Breast epithelium (tissue), 4 donors: ENCODE data around the gene FAM43A. TPM values are rescaled to one million over a fixed set of nuclear protein-coding genes. Genes with fewer than 3 reads are reported as not detected.

Source experiments
- DNase-seq, 2 donors: peaks; one replicate each; pipeline ENCODE4 v3.0.0-alpha.2; 2019; ENCODE audit warnings: low spot score in 2 of 2
- H3K27ac ChIP-seq, 2 donors: fragments of 200-600 bp; sonication (generic) in 1 of 2; one replicate each; pipeline ENCODE4 v1.5.1; 2016 to 2019; ENCODE audit warnings: mild to moderate bottlenecking in 1 of 2
- H3K27me3 ChIP-seq, 2 donors: fragments of 200-600 bp; sonication (generic) in 1 of 2; one replicate each; pipeline versions ENCODE4 v1.5.1 to v1.6.0; 2017 to 2019; ENCODE audit warnings: control low read depth in 1 of 2, mild to moderate bottlenecking in 1 of 2
- H3K36me3 ChIP-seq: fragments of 200-600 bp; one replicate; pipeline ENCODE4 v1.5.1; 2019
- H3K4me1 ChIP-seq, 2 donors: fragments of 200-600 bp; sonication (generic); one replicate each; pipeline ENCODE4 v1.5.1; 2016 to 2019; ENCODE audit warnings: control low read depth in 1 of 2
- H3K4me3 ChIP-seq, 3 donors: fragments of 200-600 bp; sonication (generic); 1 replicate in 2 of 3; 2 replicates in 1 of 3; pipeline ENCODE4 v1.5.1; 2016 to 2019; ENCODE audit warnings: mild to moderate bottlenecking in 3 of 3, moderate library complexity in 2 of 3
- H3K9me3 ChIP-seq, 2 donors: fragments of 200-600 bp; sonication (generic) in 1 of 2; one replicate each; pipeline ENCODE4 v1.5.1; 2016 to 2019; ENCODE audit warnings: control low read depth in 1 of 2
- POLR2A ChIP-seq: fragments of 450-650 bp; IDR thresholded peaks from one replicate; pipeline ENCODE4 v1.6.1; 2016; ENCODE audit warnings: antibody characterized with exemption, mild to moderate bottlenecking, moderate library complexity
- POLR2AphosphoS5 ChIP-seq, 3 donors: sonication (generic); formaldehyde crosslinking; IDR thresholded peaks; one replicate each; pipeline ENCODE4 v1.6.1; 2017; ENCODE audit warnings: antibody characterized with exemption in 3 of 3
- intact Hi-C: fragments of 100-400 bp; cut with DNase I; formaldehyde crosslinking; loops from one replicate; pipeline ENCODE4 v1.15.1; 2023; ENCODE audit warnings: low total_unique reads
- total RNA-seq, 3 donors: library from RNA; depleted of rRNA; stranded (reverse); fragments of >200 nt; gene quantifications; one replicate each; pipeline ENCODE4 v1.1.0, GENCODE V29; 2016
- TF ChIP-seq, protein P1 (sequence below), 3 donors: fragments of 450-650 bp; IDR thresholded peaks; one replicate each; pipeline ENCODE4 v1.5.1; 2016 to 2017; ENCODE audit warnings: antibody characterized with exemption in 3 of 3, mild to moderate bottlenecking in 3 of 3, moderate library complexity in 3 of 3

Gene FAM43A
- total RNA-seq, 3 donors from 2014 or later, result 10.1 to 16.7 (median 15.5) TPM

DNA sequence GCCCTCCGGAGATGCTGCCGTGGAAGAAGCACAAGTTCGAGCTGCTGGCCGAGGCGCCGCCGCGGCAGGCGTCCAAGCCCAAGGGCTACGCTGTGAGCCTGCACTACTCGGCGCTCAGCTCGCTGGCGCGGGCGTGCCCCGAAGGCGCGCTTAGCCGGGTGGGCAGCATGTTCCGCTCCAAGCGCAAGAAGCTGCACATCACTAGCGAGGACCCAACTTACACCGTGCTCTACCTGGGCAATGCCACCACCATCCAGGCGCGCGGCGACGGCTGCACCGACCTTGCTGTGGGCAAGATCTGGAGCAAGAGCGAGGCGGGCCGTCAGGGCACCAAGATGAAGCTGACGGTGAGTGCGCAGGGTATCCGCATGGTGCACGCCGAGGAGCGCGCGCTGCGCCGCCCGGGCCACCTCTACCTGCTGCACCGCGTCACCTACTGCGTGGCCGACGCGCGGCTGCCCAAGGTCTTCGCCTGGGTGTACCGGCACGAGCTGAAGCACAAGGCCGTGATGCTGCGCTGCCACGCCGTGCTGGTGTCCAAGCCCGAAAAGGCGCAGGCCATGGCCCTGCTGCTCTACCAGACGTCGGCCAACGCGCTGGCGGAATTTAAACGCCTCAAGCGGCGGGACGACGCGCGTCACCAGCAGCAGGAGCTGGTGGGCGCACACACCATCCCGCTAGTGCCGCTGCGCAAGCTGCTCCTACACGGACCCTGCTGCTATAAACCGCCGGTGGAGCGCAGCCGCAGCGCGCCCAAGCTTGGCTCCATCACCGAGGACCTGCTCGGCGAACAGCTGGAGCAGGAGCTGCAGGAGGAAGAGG is 1.3 kb downstream of the FAM43A start:
- H3K27ac ChIP-seq, result peak overlapping the region; percentile 79 to 91
- no peaks in the 10 kb centered on the region for H3K36me3 ChIP-seq
- H3K27me3 ChIP-seq, result no peaks in the 10 kb centered on the region
- no peaks in the 10 kb centered on the region for H3K9me3 ChIP-seq
- peaks cover 0 to 5% of the 10 kb centered on the region in 2 donors for H3K4me1 ChIP-seq
- intact Hi-C loops, result loop anchor here (10.0 kb wide), 2 partner anchors 418 to 838 kb away; no protein-coding TSS in a partner anchor
- peak overlapping the region; percentile 72 to 91 (median 75) for H3K4me3 ChIP-seq
- TF ChIP-seq, protein P1, sequence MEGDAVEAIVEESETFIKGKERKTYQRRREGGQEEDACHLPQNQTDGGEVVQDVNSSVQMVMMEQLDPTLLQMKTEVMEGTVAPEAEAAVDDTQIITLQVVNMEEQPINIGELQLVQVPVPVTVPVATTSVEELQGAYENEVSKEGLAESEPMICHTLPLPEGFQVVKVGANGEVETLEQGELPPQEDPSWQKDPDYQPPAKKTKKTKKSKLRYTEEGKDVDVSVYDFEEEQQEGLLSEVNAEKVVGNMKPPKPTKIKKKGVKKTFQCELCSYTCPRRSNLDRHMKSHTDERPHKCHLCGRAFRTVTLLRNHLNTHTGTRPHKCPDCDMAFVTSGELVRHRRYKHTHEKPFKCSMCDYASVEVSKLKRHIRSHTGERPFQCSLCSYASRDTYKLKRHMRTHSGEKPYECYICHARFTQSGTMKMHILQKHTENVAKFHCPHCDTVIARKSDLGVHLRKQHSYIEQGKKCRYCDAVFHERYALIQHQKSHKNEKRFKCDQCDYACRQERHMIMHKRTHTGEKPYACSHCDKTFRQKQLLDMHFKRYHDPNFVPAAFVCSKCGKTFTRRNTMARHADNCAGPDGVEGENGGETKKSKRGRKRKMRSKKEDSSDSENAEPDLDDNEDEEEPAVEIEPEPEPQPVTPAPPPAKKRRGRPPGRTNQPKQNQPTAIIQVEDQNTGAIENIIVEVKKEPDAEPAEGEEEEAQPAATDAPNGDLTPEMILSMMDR (IDR thresholded peaks at IDR 0.05), result no peak
- peak in 1 of 3 donors; percentile 41 for TF ChIP-seq POLR2AphosphoS5 (IDR thresholded peaks at IDR 0.05)
- no peak for DNase-seq

DNA sequence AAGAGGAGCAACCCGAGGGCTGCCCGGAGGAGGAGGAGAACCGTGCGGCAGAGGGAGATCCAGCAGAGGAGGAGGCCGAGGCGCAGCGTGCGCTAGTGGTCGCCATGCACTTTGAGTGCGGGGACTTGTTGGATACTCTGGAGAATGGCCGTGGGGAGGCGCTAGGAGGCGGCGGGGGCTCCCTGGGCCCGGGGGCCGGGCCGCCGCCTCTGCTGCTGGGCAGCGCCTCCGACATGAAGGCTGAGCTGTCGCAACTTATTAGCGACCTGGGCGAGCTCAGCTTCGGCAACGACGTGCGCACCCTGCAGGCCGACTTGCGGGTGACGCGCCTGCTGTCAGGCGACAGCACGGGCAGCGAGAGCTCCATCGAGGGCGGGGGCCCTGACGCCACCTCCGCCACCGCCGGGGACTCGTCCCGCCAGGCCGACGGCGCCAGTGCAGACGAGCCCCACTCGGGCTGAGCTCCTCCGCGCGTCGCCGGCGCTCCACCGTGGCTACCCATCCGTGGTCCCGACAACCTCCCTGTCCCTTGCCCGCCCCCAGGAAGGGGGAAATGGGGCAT is 2.0 kb downstream of the FAM43A start:
- peak in 1 of 2 donors; percentile 63 for DNase-seq
- Histone ChIP-seq H3K4me3 (peak overlapping the region; percentile 72 to 91 (median 75)), H3K27me3 (no peaks in the 10 kb centered on the region), H3K9me3 (no peaks in the 10 kb centered on the region), H3K4me1 (peaks cover 0 to 5% of the 10 kb centered on the region in 2 donors), H3K36me3 (no peaks in the 10 kb centered on the region), H3K27ac (peak overlapping the region; percentile 79 to 91)
- intact Hi-C loops, result loop anchor here (10.0 kb wide), 2 partner anchors 417 to 837 kb away; no protein-coding TSS in a partner anchor
- TF ChIP-seq POLR2A (no peak), POLR2AphosphoS5 (IDR thresholded peaks at IDR 0.05) (peak in 1 of 3 donors; percentile 44)
- TF ChIP-seq, protein P1 (IDR thresholded peaks at IDR 0.05), result peak; percentile 24 to 28 (median 25)

DNA sequence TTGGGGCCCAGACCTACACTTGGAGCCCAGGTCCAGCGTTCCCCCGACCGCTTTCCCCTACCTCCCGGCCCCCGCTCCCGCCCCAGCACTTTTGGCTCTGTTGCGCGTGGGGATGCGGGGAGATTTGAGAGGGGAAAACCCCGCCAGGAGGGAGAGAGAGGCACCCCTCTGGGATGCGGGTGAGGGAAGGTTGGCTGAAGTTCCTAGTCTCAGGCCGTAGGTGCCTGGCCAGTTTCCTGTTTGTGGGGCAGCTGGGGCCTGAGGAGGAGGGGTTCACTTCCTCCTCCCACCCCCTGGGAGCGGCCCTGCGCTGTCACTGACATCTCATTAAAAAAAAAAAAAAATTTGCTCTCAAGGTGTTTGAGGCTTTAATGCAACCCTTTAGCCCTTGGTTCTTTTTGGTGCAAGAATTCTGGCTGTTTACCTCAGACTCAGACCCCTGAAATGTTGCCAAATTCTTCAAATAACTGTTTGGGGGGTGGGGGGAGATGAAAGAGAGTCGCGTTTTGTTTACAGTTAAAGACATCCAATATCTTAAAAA is 2.6 kb downstream of the FAM43A start:
- H3K4me1 ChIP-seq, result no peaks in the 10 kb centered on the region
- peak in 1 of 2 donors; percentile 32 for DNase-seq
- TF ChIP-seq POLR2A (no peak), POLR2AphosphoS5 (IDR thresholded peaks at IDR 0.05) (peak in 1 of 3 donors; percentile 8)
- H3K27me3 ChIP-seq, result no peaks in the 10 kb centered on the region
- intact Hi-C loops, result loop anchor here (10.0 kb wide), 2 partner anchors 417 to 837 kb away; no protein-coding TSS in a partner anchor
- H3K27ac ChIP-seq, result peak overlapping the region; percentile 79 to 91
- peak overlapping the region; percentile 72 to 91 (median 75) for H3K4me3 ChIP-seq
- no peaks in the 10 kb centered on the region for H3K9me3 ChIP-seq
- H3K36me3 ChIP-seq, result no peaks in the 10 kb centered on the region

DNA sequence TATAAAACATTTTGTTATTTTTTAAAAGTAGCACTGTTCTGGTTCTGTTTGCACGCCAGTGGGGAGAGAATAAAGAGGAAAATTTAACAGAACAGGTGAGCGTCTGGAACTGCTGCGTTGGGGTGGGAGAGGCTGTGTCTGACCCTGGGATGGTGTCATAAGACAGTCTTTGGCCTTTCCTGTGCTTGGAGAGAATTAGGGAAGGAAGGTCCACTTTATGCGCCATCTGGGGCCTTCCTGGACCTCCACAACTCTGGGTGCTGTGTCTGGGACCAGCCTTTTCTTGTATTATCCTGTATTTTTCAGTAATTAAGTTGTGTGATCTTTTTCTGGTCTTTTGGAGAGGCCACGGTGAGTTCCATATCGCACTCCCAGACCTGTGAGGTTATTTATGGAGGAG is 3.3 kb downstream of the FAM43A start:
- intact Hi-C loops, result loop anchor here (10.0 kb wide), 2 partner anchors 416 to 836 kb away; no protein-coding TSS in a partner anchor
- peak overlapping the region in 2 of 3 donors; percentile 23 to 91 for H3K4me3 ChIP-seq
- no peak for DNase-seq
- H3K4me1 ChIP-seq, result no peaks in the 10 kb centered on the region
- no peaks in the 10 kb centered on the region for H3K27me3 ChIP-seq
- no peaks in the 10 kb centered on the region for H3K9me3 ChIP-seq
- peak overlapping the region; percentile 1 to 91 for H3K27ac ChIP-seq
- H3K36me3 ChIP-seq, result no peaks in the 10 kb centered on the region
- TF ChIP-seq, protein P1 (IDR thresholded peaks at IDR 0.05), result no peak
- TF ChIP-seq POLR2AphosphoS5 (IDR thresholded peaks at IDR 0.05) (no peak), POLR2A (no peak)

DNA sequence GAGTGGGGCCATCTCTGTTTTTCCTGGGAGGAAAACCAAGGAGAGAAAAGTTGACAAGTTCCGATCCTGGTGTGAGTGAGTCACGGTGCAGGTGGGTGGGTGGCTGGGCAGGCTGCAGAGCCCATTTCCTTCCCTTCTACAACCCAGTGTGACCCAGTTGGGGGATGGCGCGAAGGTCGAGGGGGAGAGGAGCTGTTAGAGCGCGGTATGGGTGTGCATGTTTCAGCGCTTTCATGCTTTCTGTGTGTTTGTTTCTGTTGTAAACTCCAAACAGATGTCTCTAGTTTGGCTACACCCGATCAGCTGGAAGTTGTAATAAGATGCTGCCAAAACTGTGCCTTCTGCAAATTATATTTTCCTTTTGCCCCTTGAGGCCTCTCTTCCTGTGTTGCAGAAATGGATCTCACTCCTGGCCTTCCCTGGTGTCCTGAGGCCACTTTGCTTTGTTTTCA is 3.8 kb downstream of the FAM43A start:
- Histone ChIP-seq H3K36me3 (no peaks in the 10 kb centered on the region), H3K9me3 (no peaks in the 10 kb centered on the region), H3K4me1 (no peaks in the 10 kb centered on the region), H3K27ac (peak overlapping the region; percentile 1 to 91), H3K27me3 (no peaks in the 10 kb centered on the region), H3K4me3 (peak overlapping the region in 2 of 3 donors; percentile 23 to 91)
- intact Hi-C loops, result loop anchor here (10.0 kb wide), 2 partner anchors 415 to 835 kb away; no protein-coding TSS in a partner anchor
- TF ChIP-seq, protein P1 (IDR thresholded peaks at IDR 0.05), result no peak
- no peak for DNase-seq
